Smooth muscle cell (in vitro differentiated cells): ENCODE measurements around the gene LGALS9. TPM values are rescaled to one million over a fixed set of nuclear protein-coding genes. Genes with fewer than 3 reads are reported as not detected.
"Not testable (repeated sequence)": the region's sequence is repeated elsewhere in the genome, so short reads cannot be mapped to it uniquely, and the experiment has no call there.

Experiments used
- DNase-seq: peaks from one replicate; lab custom pipeline; 2025; ENCODE audit not compliant: unreplicated experiment; lab: John Stamatoyannopoulos, UW
- H2AFZ ChIP-seq: fragments of 200-600 bp; sonication (generic); 2 replicates; pipeline ENCODE4 v1.6.0; 2016; ENCODE audit warnings: antibody characterized with exemption, low read depth, mild to moderate bottlenecking
- H3F3A ChIP-seq: fragments of 200-600 bp; sonication (generic); 2 replicates; pipeline ENCODE4 v1.6.0; 2017; ENCODE audit warnings: antibody characterized with exemption, low read depth
- H3K27ac ChIP-seq: fragments of 200-600 bp; sonication (generic); 2 replicates; pipeline ENCODE4 v1.5.1; 2016; ENCODE audit warnings: low read depth, mild to moderate bottlenecking
- H3K27me3 ChIP-seq: fragments of 200-600 bp; sonication (generic); 2 replicates; pipeline ENCODE4 v1.6.1; 2016; ENCODE audit warnings: low read depth, mild to moderate bottlenecking
- H3K36me3 ChIP-seq: fragments of 200-600 bp; sonication (generic); 2 replicates; pipeline ENCODE4 v1.5.1; 2016; ENCODE audit warnings: low read depth
- H3K4me1 ChIP-seq: fragments of 200-600 bp; sonication (generic); 2 replicates; pipeline ENCODE4 v1.5.1; 2016; ENCODE audit warnings: low read depth
- H3K4me2 ChIP-seq: fragments of 200-600 bp; sonication (generic); 2 replicates; pipeline ENCODE4 v1.6.0; 2016; ENCODE audit warnings: mild to moderate bottlenecking
- H3K4me3 ChIP-seq: fragments of 200-600 bp; sonication (generic); 2 replicates; pipeline ENCODE4 v1.5.1; 2016; ENCODE audit warnings: mild to moderate bottlenecking
- H3K79me2 ChIP-seq: fragments of 200-600 bp; sonication (generic); 2 replicates; pipeline ENCODE4 v1.6.0; 2016; ENCODE audit warnings: low read depth, mild to moderate bottlenecking
- H3K9ac ChIP-seq: fragments of 200-600 bp; sonication (generic); 2 replicates; pipeline ENCODE4 v1.6.0; 2016; ENCODE audit warnings: low read depth
- H3K9me3 ChIP-seq: fragments of 200-600 bp; sonication (generic); replicated peaks from 2 replicates; pipeline ENCODE4 v1.5.1; 2016; ENCODE audit warnings: low read depth
- H4K20me1 ChIP-seq: fragments of 200-600 bp; sonication (generic); 2 replicates; pipeline ENCODE4 v1.6.0; 2016; ENCODE audit warnings: low read depth
- WGBS: methylation state at CpG from one replicate; pipeline ENCODE4 v1.1.7; 2016; ENCODE audit warnings: low lambda C conversion rate; 5-methylcytosine and 5-hydroxymethylcytosine counted together
- polyA plus RNA-seq: library from polyadenylated mRNA; unstranded; fragments of >200 nt; fragmentation: Nextera tagmentation; extraction: Ambion mirVana; gene quantifications from 2 replicates; pipeline ENCODE4 v1.2.1, GENCODE V29; 2016
- total RNA-seq: library from RNA; depleted of rRNA; stranded (reverse); fragments of >200 nt; gene quantifications from 2 replicates; pipeline ENCODE4 v1.2.3, GENCODE V29; 2014
- TF ChIP-seq, protein P1 (sequence below): fragments of 200-600 bp; sonication (generic); IDR thresholded peaks from 2 replicates; pipeline ENCODE4 v1.5.1; 2017; ENCODE audit warnings: borderline replicate concordance, mild to moderate bottlenecking, antibody characterized with exemption; ENCODE audit not compliant: insufficient read depth, poor library complexity, severe bottlenecking

LGALS9 gene
- total and polyA plus RNA-seq, 2 experiments from 2014 or later: 5.8 to 9.7 TPM

DNA sequence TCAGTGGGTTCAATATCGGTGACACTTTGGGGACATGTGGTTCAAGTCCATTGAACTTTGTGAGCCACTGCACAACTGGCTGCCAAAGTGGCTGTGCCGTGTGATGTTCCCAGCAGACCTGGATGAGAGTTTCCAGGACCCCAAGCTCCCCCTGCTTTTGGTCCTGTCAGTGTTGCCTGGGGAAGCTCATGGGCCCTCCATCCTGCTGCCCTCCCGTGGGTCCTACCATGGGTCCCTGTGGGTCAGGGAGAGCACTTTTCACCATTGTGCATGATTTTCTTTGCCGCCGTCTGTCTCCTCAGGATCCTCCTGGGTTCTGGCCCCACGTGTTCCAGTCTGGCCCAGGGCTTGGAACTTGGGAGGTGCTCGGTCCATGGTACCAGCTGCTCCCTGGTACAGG is 38.1 kb downstream of the LGALS9 start:
- Histone ChIP-seq H3K9ac (no peak overlapping the region), H3K36me3 (no peaks in the 10 kb centered on the region), H3F3A (no peaks in the 10 kb centered on the region), H3K27ac (no peak overlapping the region), H4K20me1 (no peaks in the 10 kb centered on the region), H3K4me3 (no peak overlapping the region), H3K79me2 (no peaks in the 10 kb centered on the region), H2AFZ (no peak overlapping the region), H3K27me3 (no peaks in the 10 kb centered on the region), H3K9me3 (no peaks in the 10 kb centered on the region), H3K4me2 (no peak overlapping the region), H3K4me1 (no peaks in the 10 kb centered on the region)
- TF ChIP-seq, protein P1, sequence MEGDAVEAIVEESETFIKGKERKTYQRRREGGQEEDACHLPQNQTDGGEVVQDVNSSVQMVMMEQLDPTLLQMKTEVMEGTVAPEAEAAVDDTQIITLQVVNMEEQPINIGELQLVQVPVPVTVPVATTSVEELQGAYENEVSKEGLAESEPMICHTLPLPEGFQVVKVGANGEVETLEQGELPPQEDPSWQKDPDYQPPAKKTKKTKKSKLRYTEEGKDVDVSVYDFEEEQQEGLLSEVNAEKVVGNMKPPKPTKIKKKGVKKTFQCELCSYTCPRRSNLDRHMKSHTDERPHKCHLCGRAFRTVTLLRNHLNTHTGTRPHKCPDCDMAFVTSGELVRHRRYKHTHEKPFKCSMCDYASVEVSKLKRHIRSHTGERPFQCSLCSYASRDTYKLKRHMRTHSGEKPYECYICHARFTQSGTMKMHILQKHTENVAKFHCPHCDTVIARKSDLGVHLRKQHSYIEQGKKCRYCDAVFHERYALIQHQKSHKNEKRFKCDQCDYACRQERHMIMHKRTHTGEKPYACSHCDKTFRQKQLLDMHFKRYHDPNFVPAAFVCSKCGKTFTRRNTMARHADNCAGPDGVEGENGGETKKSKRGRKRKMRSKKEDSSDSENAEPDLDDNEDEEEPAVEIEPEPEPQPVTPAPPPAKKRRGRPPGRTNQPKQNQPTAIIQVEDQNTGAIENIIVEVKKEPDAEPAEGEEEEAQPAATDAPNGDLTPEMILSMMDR: no peak
- DNase-seq: no peak
- WGBS: 82% methylated on average over 7 of the region's 7 CpGs

DNA sequence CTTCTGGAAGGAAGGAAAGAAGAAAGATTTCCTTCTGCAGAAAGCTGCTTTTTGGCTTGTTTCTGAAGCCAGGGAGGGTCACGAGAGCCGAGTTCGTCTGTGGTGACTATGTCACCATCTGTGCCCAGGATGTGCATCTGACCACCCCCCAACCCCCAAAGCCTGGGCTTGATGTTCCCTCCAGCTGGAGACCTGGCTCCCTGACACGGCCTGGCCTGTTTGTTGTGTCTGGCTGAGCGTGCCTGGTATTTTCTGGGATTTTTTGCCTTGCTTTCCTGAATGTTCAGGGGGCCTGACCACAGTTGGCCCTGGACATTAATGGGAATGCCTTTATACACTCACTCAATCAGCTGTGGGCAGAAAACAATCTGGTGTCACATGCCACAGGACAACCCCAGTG is 38.9 kb downstream of the LGALS9 start:
- H3K4me2 ChIP-seq: no peak overlapping the region
- H3K9me3 ChIP-seq: no peaks in the 10 kb centered on the region
- no peak overlapping the region for H3K9ac ChIP-seq
- no peak overlapping the region for H2AFZ ChIP-seq
- H3K79me2 ChIP-seq: no peaks in the 10 kb centered on the region
- TF ChIP-seq, protein P1: no peak
- H3F3A ChIP-seq: no peaks in the 10 kb centered on the region
- H3K4me3 ChIP-seq: no peak overlapping the region
- no peaks in the 10 kb centered on the region for H3K27me3 ChIP-seq
- WGBS: 89% methylated on average over 5 of the region's 5 CpGs
- H3K4me1 ChIP-seq: no peaks in the 10 kb centered on the region
- no peaks in the 10 kb centered on the region for H4K20me1 ChIP-seq
- H3K36me3 ChIP-seq: no peaks in the 10 kb centered on the region
- DNase-seq: no peak
- no peak overlapping the region for H3K27ac ChIP-seq

DNA sequence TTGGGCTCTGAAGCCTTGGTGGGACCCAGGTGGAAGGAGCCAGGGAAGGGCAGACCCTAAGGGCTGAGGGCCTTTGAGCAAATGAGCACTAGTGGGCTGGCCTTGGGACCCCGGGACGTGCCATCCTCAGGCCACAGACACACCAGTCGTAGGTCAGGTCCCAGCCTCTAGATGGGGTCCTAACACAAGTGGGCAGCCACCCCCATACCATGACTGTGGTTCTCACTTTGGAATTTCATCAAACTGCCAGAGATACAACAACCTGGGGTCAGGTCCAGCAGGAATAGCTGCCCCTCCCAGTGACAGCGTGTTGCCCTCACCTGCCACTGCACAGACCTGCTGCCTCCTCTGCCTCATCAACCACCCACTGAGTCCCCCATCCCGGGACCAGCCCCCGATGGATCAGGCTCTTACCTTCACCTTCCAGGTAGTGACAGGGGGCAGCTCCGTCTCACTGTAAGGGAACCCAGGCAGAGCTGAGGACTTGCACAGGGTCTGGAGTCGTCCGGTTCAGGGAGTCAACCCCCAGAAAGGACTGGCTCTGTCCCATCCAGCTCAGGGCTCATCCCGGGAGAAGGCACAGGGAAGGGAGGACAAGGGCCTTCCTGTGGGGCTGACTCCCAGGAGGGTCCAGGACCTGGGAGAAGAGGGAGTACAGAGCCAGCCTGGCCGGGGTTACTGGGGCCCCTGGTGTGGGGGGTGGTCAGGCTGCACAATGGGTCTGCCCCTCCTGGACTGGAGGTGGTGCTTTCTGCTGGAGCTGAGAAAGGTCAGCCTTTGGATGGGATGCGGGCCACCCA is 40.0 kb downstream of the LGALS9 start:
- Histone ChIP-seq H2AFZ (no peak overlapping the region), H3K27me3 (no peaks in the 10 kb centered on the region), H3K4me1 (no peaks in the 10 kb centered on the region), H4K20me1 (no peaks in the 10 kb centered on the region), H3K4me2 (no peak overlapping the region), H3K9me3 (no peaks in the 10 kb centered on the region), H3K4me3 (no peak overlapping the region), H3K27ac (no peak overlapping the region), H3F3A (no peaks in the 10 kb centered on the region), H3K36me3 (no peaks in the 10 kb centered on the region), H3K9ac (no peak overlapping the region), H3K79me2 (no peaks in the 10 kb centered on the region)
- TF ChIP-seq, protein P1: no peak
- DNase-seq: no peak
- 84% methylated on average over 12 of the region's 12 CpGs for WGBS

DNA sequence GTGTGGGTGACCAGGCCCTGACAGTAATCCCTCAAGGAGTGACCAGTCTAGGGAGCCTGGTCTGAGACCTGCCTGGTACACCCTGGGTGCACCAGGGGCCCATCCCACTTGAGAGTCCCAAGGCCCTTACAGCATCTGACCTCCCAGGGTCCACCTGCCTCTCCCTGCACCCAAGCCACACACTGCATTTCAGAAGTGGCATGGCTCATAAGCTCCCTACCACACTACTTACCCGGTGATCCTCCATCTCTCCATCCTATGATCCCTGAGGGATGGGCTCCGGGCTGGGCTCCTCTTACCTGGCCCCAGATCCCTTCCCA is 40.6 kb downstream of the LGALS9 start:
- Histone ChIP-seq H3K4me3 (no peak overlapping the region), H3K27me3 (no peaks in the 10 kb centered on the region), H3K79me2 (no peaks in the 10 kb centered on the region), H4K20me1 (no peaks in the 10 kb centered on the region), H2AFZ (no peak overlapping the region), H3K9ac (no peak overlapping the region), H3K4me2 (no peak overlapping the region), H3K27ac (no peak overlapping the region), H3F3A (no peaks in the 10 kb centered on the region), H3K36me3 (no peaks in the 10 kb centered on the region), H3K9me3 (no peaks in the 10 kb centered on the region), H3K4me1 (no peaks in the 10 kb centered on the region)
- no peak for DNase-seq
- TF ChIP-seq, protein P1: no peak
- WGBS: 90% methylated on average over 2 of the region's 2 CpGs

DNA sequence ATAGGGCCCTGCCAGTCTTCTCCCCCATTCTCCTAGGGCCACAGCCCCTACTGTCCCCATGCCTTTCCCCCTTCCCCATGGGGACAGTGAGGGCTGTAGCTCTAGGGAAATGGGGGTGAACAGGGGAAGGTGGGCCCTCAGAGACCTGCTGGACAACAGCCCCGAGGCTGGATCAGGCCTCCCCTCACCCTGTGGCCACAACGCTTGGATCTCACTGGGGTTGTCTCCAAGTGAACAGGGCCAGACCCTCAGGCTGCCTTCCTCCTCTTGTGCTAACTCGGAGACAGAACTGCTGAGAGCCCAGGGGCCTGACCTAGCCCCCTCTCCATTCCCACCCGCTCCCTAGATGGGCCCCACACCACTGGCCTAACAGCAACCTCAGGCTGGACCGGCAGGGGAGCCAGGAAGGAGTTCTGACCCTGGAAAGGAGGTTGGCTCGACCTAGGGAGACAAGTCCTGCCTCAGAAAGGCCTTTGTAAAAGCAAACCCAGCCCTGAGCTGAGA is 41.0 kb downstream of the LGALS9 start:
- H3K9me3 ChIP-seq, H3F3A ChIP-seq, H3K4me3 ChIP-seq, H2AFZ ChIP-seq, H4K20me1 ChIP-seq, H3K4me2 ChIP-seq, DNase-seq, H3K27ac ChIP-seq, H3K36me3 ChIP-seq, H3K27me3 ChIP-seq, H3K79me2 ChIP-seq, H3K9ac ChIP-seq, H3K4me1 ChIP-seq: not testable (repeated sequence)
- WGBS: 77% methylated on average over 6 of the region's 6 CpGs
